AG09309 (cell line): Measurements from ENCODE around the gene AGTPBP1.

Experiments
- DNase-seq: peaks from one replicate; pipeline ENCODE4 v3.0.0-alpha.2; 2010; ENCODE audit warnings: low read depth
- H3K4me3 ChIP-seq: 2 replicates; pipeline ENCODE4 v1.5.1; 2011; ENCODE audit warnings: mild to moderate bottlenecking, low read depth, low read length, moderate library complexity; ENCODE audit not compliant: control insufficient read depth
- CTCF ChIP-seq: IDR thresholded peaks from 2 replicates; pipeline ENCODE4 v1.5.1; 2011; ENCODE audit warnings: mild to moderate bottlenecking, low read depth, low read length, inconsistent platforms; ENCODE audit not compliant: insufficient read depth, control insufficient read depth; ENCODE audit errors: missing control alignments

AGTPBP1 gene

GRCh38 chr9:85501456-85501855 lies 240.3 kb downstream of the AGTPBP1 start:
- no peak overlapping the region for H3K4me3 ChIP-seq
- DNase-seq, result no peak
- TF ChIP-seq CTCF, result no peak
